C4-2B (cell line): Measurements from ENCODE around the gene FHOD3.

ENCODE experiments used
- ZFX ChIP-seq: fragments of 450-650 bp; IDR thresholded peaks from 2 replicates; pipeline ENCODE4 v1.6.1; 2017
- TF ChIP-seq, protein P1 (sequence below): fragments of 450-650 bp; conservative IDR thresholded peaks from 2 replicates; pipeline ENCODE4 v1.5.1; 2017; ENCODE audit warnings: mild to moderate bottlenecking

DNA sequence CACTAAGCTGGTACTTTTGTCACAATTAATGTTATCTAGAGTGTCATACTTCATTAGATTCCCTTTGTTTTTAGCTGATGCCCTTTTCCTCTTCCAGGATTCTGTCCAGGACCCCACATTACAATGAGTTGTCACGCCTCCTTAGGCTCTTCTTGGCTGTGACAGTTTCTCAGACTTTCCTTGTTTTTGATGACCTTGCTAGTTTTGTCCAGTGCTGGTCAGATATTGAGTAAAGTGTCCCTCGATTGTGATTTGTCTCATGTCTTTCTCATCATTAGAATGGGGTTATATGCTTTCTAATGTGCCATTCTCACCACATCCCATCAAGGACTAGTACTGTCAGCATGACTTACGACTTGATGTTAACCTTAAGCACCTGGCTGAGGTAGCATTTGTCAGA, 162.3 kb downstream of the FHOD3 start:
- TF ChIP-seq, protein P1, sequence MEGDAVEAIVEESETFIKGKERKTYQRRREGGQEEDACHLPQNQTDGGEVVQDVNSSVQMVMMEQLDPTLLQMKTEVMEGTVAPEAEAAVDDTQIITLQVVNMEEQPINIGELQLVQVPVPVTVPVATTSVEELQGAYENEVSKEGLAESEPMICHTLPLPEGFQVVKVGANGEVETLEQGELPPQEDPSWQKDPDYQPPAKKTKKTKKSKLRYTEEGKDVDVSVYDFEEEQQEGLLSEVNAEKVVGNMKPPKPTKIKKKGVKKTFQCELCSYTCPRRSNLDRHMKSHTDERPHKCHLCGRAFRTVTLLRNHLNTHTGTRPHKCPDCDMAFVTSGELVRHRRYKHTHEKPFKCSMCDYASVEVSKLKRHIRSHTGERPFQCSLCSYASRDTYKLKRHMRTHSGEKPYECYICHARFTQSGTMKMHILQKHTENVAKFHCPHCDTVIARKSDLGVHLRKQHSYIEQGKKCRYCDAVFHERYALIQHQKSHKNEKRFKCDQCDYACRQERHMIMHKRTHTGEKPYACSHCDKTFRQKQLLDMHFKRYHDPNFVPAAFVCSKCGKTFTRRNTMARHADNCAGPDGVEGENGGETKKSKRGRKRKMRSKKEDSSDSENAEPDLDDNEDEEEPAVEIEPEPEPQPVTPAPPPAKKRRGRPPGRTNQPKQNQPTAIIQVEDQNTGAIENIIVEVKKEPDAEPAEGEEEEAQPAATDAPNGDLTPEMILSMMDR: no peak
- no peak for TF ChIP-seq ZFX
